GM12878 (cell line): ENCODE data around the gene GMDS. TPM values are rescaled to one million over a fixed set of nuclear protein-coding genes. Genes with fewer than 3 reads are reported as not detected.

Experiments used
- ATAC-seq: fragments of 200-7000 bp; cut with Tn5 transposase; 3 replicates; pipeline ENCODE4 v1.9.1; 2020; ENCODE audit warnings: mild to moderate bottlenecking, moderate library complexity
- BruUV-seq: library from RNA; stranded (reverse); fragments of 400-500 nt; replicated peaks from 2 replicates; lab custom pipeline; 2021; lab: Mats Ljungman, UMichigan
- CTCF ChIA-PET: fragments of 300-600 bp; sonication (Branson Sonifier 250); formaldehyde crosslinking; extraction: SDS; loops from one replicate; lab custom pipeline; 2021; ENCODE audit warnings: inconsistent platforms; lab: Yijun Ruan, JAX
- POLR2A ChIA-PET: fragments of 350-600 bp; formaldehyde crosslinking; extraction: SDS; loops from one replicate; lab custom pipeline; 2021; ENCODE audit warnings: inconsistent platforms; lab: Charles Lee
- RAD21 ChIA-PET: fragments of 300-600 bp; sonication (Branson Sonifier 250); formaldehyde crosslinking; loops from one replicate; lab custom pipeline; 2023; ENCODE audit warnings: antibody characterized with exemption; ENCODE audit not compliant: unreplicated experiment; lab: Charles Lee
- SMC1A ChIA-PET: fragments of 300-600 bp; sonication (Branson Sonifier 250); formaldehyde crosslinking; loops from one replicate; lab custom pipeline; 2023; ENCODE audit not compliant: unreplicated experiment, uncharacterized antibody; lab: Charles Lee
- DNase-seq: peaks from one replicate; pipeline ENCODE4 v3.0.0-alpha.2; 2011; ENCODE audit warnings: low read depth, low spot score
- FAIRE-seq: peaks from 3 replicates; lab custom pipeline; 2011; peaks lifted over from hg19 to GRCh38; lab: Jason Lieb, UNC
- H2AFZ ChIP-seq: 2 replicates; pipeline ENCODE4 v1.6.0; 2011; ENCODE audit warnings: low read depth, low read length, control low read depth; ENCODE audit not compliant: control insufficient read depth
- H3K27ac ChIP-seq: 2 replicates; pipeline ENCODE4 v1.5.1; 2011; ENCODE audit warnings: control low read depth; ENCODE audit not compliant: control insufficient read depth, insufficient read depth
- H3K27me3 ChIP-seq, 2 experiments: replicated peaks in 1 of 2; 2 replicates each; pipeline versions ENCODE4 v1.6.0 to v1.6.1; 2011; ENCODE audit warnings: low read length in 1 of 2; ENCODE audit not compliant: control insufficient read depth in 2 of 2, insufficient read depth in 2 of 2
- H3K36me3 ChIP-seq, 2 experiments: 2 replicates each; pipeline ENCODE4 v1.5.1; 2011; ENCODE audit warnings: low read length in 1 of 2; ENCODE audit not compliant: control insufficient read depth in 2 of 2, insufficient read depth in 2 of 2
- H3K4me1 ChIP-seq: 2 replicates; pipeline ENCODE4 v1.6.1; 2011; ENCODE audit warnings: mild to moderate bottlenecking, low read length, moderate library complexity, mixed read lengths; ENCODE audit not compliant: control insufficient read depth, insufficient read depth
- H3K4me2 ChIP-seq: 2 replicates; pipeline ENCODE4 v1.6.0; 2011; ENCODE audit warnings: control low read depth; ENCODE audit not compliant: control insufficient read depth, insufficient read depth
- H3K4me3 ChIP-seq: fragments of 200-600 bp; sonication (generic); 2 replicates; pipeline ENCODE4 v1.5.1; 2016
- H3K79me2 ChIP-seq: 2 replicates; pipeline ENCODE4 v1.6.0; 2011; ENCODE audit warnings: low read length; ENCODE audit not compliant: control insufficient read depth, insufficient read depth
- H3K9ac ChIP-seq: 2 replicates; pipeline ENCODE4 v1.8.0; 2011; ENCODE audit warnings: low read length, control low read depth, mixed read lengths; ENCODE audit not compliant: control insufficient read depth, insufficient read depth
- H3K9me3 ChIP-seq: replicated peaks from 3 replicates; pipeline ENCODE4 v1.5.1; 2011; ENCODE audit warnings: mild to moderate bottlenecking, low read length; ENCODE audit not compliant: control insufficient read depth, insufficient read depth
- H4K20me1 ChIP-seq: 2 replicates; pipeline ENCODE4 v1.6.0; 2011; ENCODE audit not compliant: control insufficient read depth, insufficient read depth
- BCL3 ChIP-seq: IDR thresholded peaks from 2 replicates; pipeline ENCODE4 v1.6.1; 2011; ENCODE audit warnings: borderline replicate concordance, low read depth, mild to moderate bottlenecking, moderate library complexity, low read length; ENCODE audit not compliant: insufficient read depth, poor library complexity, severe bottlenecking
- EED ChIP-seq: sonication (generic); IDR thresholded peaks from 2 replicates; pipeline ENCODE4 v1.6.1; 2016; ENCODE audit warnings: antibody characterized with exemption, low read depth
- ESRRA ChIP-seq: IDR thresholded peaks from 2 replicates; pipeline ENCODE4 v1.6.1; 2012; ENCODE audit warnings: mild to moderate bottlenecking, low read length, improper control_type of control experiment
- HDAC6 ChIP-seq: fragments of 200-600 bp; sonication (generic); IDR thresholded peaks from one replicate; pipeline ENCODE4 v1.8.0; 2017; ENCODE audit warnings: antibody characterized with exemption; ENCODE audit not compliant: unreplicated experiment
- MYC ChIP-seq: IDR thresholded peaks from 2 replicates; pipeline ENCODE4 v1.6.1; 2011; ENCODE audit warnings: mild to moderate bottlenecking, low read length, moderate library complexity, inconsistent platforms; ENCODE audit not compliant: insufficient read depth, insufficient replicate concordance, insufficient read length, severe bottlenecking
- SMAD1 ChIP-seq: fragments of 450-650 bp; IDR thresholded peaks from 2 replicates; pipeline ENCODE4 v1.6.1; 2018; ENCODE audit warnings: mild to moderate bottlenecking, low read depth; ENCODE audit not compliant: partially characterized antibody
- TARDBP ChIP-seq: IDR thresholded peaks from 2 replicates; pipeline ENCODE4 v1.6.1; 2016; ENCODE audit warnings: borderline replicate concordance
- ZNF592 ChIP-seq: fragments of 450-650 bp; IDR thresholded peaks from 2 replicates; pipeline ENCODE4 v1.6.1; 2017; ENCODE audit warnings: mild to moderate bottlenecking, moderate library complexity
- WGBS: methylation state at CpG from one replicate; pipeline ENCODE4 v1.1.6; 2016; ENCODE audit warnings: low lambda C conversion rate; ENCODE audit not compliant: insufficient replicate concordance, insufficient coverage; ENCODE audit errors: missing lambda C conversion rate; 5-methylcytosine and 5-hydroxymethylcytosine counted together
- in situ Hi-C: fragments of 300-500 bp; cut with MboI; formaldehyde crosslinking; loops from 9 replicates; pipeline ENCODE4 v1.14.3; 2018; ENCODE audit warnings: mixed read lengths
- intact Hi-C: fragments of 100-400 bp; cut with micrococcal nuclease; formaldehyde crosslinking; loops from one replicate; pipeline ENCODE4 v1.14.2; 2022; ENCODE audit not compliant: unreplicated experiment
- polyA plus RNA-seq, 11 experiments: library from polyadenylated mRNA; depleted of rRNA in 4 of 11; unstranded in 6 of 11; stranded (reverse) in 5 of 11; fragments of >200 nt; fragmentation: Nextera tagmentation in 4 of 11; fragmentation: Illumina TruSeq in 1 of 11; extraction: Ambion mirVana in 4 of 11; extraction: Trizol in 1 of 11; gene quantifications; 1 replicate in 1 of 11; 2 replicates in 10 of 11; pipeline versions ENCODE4 v1.2.1 to v1.2.3, GENCODE V29; 2011 to 2016; ENCODE audit warnings: inconsistent platforms in 2 of 11, missing spikeins in 2 of 11, low read depth in 1 of 11
- total RNA-seq, 4 experiments: library from RNA; depleted of rRNA in 3 of 4; stranded (reverse); fragments of >200 nt in 3 of 4; fragmentation: Illumina TruSeq in 1 of 4; extraction: Trizol in 1 of 4; gene quantifications; 2 replicates each; pipeline versions ENCODE4 v1.2.1 to v1.2.3, GENCODE V29; 2013 to 2021
- TF ChIP-seq, protein P1 (sequence below): fragments of 450-650 bp; IDR thresholded peaks from 2 replicates; pipeline ENCODE4 v1.6.1; 2016; ENCODE audit warnings: mild to moderate bottlenecking
- TF ChIP-seq, protein P2 (sequence below): IDR thresholded peaks from 2 replicates; pipeline ENCODE4 v1.6.1; 2012; ENCODE audit warnings: low read depth, low read length, improper control_type of control experiment

Gene GMDS
- total and polyA plus RNA-seq, 10 of the 15 experiments (the other 5 are each of a cell fraction or from before 2014, with no cell fraction given), result 0.61 to 53.8 (median 29.3) TPM

GRCh38 chr6:2209226-2209809 lies 36.1 kb downstream of the GMDS start (continued):
- no peak for TF ChIP-seq MYC
- TF ChIP-seq HDAC6, result no peak
- TF ChIP-seq ESRRA, result no peak
- no peak for TF ChIP-seq TARDBP
- no peak for TF ChIP-seq SMAD1
- TF ChIP-seq BCL3, result no peak
- TF ChIP-seq, all 136 proteins: peak for 7

GRCh38 chr6:2208468-2208867 lies 36.9 kb downstream of the GMDS start:
- ATAC-seq (no peak), FAIRE-seq (no peak), DNase-seq (no peak)
- POLR2A ChIA-PET, result interaction anchor here (0.7 kb wide), 1 partner anchor 41 kb away, joined by 5 read pairs; no protein-coding TSS in a partner anchor
- Histone ChIP-seq H3K9me3 (no peaks in the 10 kb centered on the region), H3K27ac (no peak overlapping the region), H3K9ac (no peak overlapping the region), H4K20me1 (no peaks in the 10 kb centered on the region), H3K79me2 (no peaks in the 10 kb centered on the region), H3K4me1 (no peaks in the 10 kb centered on the region), H3K27me3 (no peaks in the 10 kb centered on the region), H2AFZ (no peak overlapping the region), H3K4me2 (no peak overlapping the region), H3K36me3 (no peaks in the 10 kb centered on the region), H3K4me3 (no peak overlapping the region)
- RAD21 ChIA-PET, result interaction anchor here (0.8 to 4.7 kb wide), 12 partner anchors 11 to 612 kb away, joined by 3 to 74 read pairs (median 4); no protein-coding TSS in a partner anchor
- SMC1A ChIA-PET, result interaction anchor here (0.6 to 4.6 kb wide), 26 partner anchors 9 to 751 kb away, joined by 3 to 56 read pairs (median 4); no protein-coding TSS in a partner anchor
- BruUV-seq, result no TSS peak
- CTCF ChIA-PET, result interaction anchor here (0.7 to 5.4 kb wide), 31 partner anchors 9 to 611 kb away, joined by 3 to 177 read pairs (median 5); no protein-coding TSS in a partner anchor
- intact Hi-C loops, result loop anchor here (5.0 kb wide), 1 partner anchor 424 kb away; no protein-coding TSS in a partner anchor
- in situ Hi-C loops, result loop anchor here (5.0 kb wide), 1 partner anchor 144 kb away; no protein-coding TSS in a partner anchor
- WGBS, result 90% methylated on average over 3 of the region's 3 CpGs
- TF ChIP-seq EED, result no peak
- no peak for TF ChIP-seq ZNF592
- TF ChIP-seq, protein P1, sequence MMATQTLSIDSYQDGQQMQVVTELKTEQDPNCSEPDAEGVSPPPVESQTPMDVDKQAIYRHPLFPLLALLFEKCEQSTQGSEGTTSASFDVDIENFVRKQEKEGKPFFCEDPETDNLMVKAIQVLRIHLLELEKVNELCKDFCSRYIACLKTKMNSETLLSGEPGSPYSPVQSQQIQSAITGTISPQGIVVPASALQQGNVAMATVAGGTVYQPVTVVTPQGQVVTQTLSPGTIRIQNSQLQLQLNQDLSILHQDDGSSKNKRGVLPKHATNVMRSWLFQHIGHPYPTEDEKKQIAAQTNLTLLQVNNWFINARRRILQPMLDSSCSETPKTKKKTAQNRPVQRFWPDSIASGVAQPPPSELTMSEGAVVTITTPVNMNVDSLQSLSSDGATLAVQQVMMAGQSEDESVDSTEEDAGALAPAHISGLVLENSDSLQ, result no peak
- TF ChIP-seq, protein P2, sequence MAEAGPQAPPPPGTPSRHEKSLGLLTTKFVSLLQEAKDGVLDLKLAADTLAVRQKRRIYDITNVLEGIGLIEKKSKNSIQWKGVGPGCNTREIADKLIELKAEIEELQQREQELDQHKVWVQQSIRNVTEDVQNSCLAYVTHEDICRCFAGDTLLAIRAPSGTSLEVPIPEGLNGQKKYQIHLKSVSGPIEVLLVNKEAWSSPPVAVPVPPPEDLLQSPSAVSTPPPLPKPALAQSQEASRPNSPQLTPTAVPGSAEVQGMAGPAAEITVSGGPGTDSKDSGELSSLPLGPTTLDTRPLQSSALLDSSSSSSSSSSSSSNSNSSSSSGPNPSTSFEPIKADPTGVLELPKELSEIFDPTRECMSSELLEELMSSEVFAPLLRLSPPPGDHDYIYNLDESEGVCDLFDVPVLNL, result no peak
